Jurkat, Clone E6-1 (cell line): ENCODE data around the gene PFN1.

ENCODE experiments used
- DNase-seq: peaks from one replicate; pipeline ENCODE4 v3.0.0-alpha.2; 2011; ENCODE audit warnings: low read depth, low spot score
- H3K4me3 ChIP-seq: 2 replicates; pipeline ENCODE4 v1.5.1; 2011; ENCODE audit warnings: mild to moderate bottlenecking, low read length, control low read depth, moderate library complexity

Gene PFN1

DNA sequence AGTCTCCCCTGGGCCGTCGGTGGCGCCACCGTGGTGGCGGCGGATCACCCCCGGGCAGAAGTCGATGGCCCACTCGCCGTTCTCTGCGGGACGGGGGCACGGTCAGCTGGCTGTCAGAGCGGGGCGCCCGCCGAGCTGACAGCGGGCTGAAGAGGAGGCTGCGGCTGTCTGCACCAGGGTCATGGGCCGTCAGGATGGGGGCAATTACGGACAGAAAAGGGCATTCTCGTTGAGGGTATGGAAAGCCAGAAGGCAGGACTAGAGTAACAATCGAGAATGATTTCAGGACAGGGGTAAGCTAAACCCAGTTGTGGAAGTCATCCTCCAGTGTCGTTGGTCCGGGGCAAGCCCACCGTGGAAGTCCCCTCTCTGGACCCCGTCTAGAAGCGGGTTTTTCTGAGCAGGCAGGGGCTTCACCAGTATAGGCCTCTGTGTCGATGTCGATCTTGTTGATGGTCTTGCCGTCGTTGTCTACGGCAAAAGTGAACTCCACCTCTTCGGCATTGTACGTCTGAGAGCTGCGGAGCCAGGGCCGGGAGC is 47.2 kb downstream of the PFN1 start:
- H3K4me3 ChIP-seq = no peak overlapping the region
- no peak for DNase-seq

- no peak overlapping the region for H3K4me3 ChIP-seq
- DNase-seq = no peak
Measured at GRCh38 chr17:4900231-4901107, 47.9 kb downstream of the PFN1 start.

DNA sequence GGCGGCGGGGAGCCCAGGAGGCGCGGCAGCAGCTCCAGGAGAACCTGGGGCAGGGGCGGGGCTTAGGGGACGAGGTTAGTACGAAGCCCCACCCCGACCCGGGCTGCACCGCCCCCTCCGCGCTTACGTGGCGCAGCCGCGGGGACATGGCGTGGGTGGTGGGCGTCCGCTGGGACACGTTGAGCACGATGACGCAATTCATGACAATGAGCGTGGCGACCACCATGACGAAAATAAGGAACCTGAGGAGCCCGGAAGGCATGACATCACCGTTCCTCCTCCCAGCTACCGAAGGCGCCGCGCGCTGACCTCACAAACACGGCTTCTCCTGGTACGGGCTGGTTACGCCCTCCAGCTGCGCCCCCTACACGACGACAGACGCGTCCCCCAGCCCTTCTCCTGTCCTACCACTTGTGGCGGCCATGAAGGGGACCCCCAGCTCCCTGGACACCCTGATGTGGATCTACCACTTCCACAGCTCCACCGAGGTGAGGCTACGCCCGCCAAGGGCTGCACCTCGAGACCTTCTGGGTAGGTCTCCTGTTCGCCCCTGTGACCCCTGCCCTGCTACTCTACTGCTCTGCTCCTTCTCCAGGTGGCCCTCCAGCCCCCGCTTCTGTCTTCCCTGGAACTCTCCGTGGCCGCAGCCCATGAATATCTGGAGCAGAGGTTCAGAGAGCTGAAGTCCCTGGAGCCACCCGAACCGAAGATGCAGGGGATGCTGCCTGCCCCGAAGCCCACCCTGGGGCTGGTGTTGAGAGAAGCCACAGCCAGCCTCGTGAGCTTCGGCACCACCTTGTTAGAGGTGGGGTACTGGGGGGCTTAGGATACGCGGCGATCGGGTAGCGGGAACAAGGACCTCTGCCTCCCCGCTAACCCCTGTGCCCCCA is 48.7 kb downstream of the PFN1 start, which contains the start of gene C17orf107:
Gene C17orf107 (plus strand): TSS at position 196 of the 890 bp plus-strand sequence. CDS start 227 bp downstream, at position 423.
- no peak within 1 kb of the TSS for H3K4me3 ChIP-seq
- DNase-seq = no peak

GRCh38 chr17:4898927-4899326 is 49.4 kb downstream of the PFN1 start:
- no peak overlapping the region for H3K4me3 ChIP-seq
- no peak for DNase-seq

DNA sequence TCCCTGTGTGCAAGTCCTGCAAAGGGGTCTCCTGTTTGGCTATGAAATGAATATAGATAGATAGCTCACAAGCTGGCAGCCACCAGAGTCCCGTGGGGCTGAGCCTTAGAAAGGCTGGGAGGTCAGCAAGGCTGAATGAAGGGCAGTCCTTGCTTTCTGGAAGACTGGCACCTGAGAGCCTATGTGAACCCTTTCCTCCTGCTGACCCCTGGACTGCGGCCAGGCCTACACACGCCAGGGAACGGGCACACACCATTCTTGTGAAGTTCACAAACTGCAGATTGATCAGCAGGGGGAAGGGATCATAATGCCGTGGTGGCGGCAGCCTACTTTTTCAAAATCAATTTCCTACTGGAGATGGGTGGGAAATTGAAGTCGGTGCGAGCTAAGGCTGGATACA is 50.0 kb downstream of the PFN1 start:
- DNase-seq = no peak
- H3K4me3 ChIP-seq = no peak overlapping the region

- H3K4me3 ChIP-seq = no peak overlapping the region
Measured at GRCh38 chr17:4897785-4898184, 50.5 kb downstream of the PFN1 start.

DNA sequence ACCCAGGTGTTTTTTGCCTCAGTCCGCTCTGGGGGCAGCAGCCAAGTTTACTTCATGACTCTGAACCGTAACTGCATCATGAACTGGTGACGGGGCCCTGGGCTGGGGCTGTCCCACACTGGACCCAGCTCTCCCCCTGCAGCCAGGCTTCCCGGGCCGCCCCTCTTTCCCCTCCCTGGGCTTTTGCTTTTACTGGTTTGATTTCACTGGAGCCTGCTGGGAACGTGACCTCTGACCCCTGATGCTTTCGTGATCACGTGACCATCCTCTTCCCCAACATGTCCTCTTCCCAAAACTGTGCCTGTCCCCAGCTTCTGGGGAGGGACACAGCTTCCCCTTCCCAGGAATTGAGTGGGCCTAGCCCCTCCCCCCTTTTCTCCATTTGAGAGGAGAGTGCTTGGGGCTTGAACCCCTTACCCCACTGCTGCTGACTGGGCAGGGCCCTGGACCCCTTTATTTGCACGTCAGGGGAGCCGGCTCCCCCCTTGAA is 51.1 kb downstream of the PFN1 start:
- no peak overlapping the region for H3K4me3 ChIP-seq
- no peak for DNase-seq

More at GRCh38 chr17:4897785-4898184, 50.5 kb downstream of the PFN1 start:
- DNase-seq = no peak

GRCh38 chr17:4896332-4897197 is 51.8 kb downstream of the PFN1 start:
- DNase-seq = no peak

GRCh38 chr17:4895657-4896331 is 52.5 kb downstream of the PFN1 start:
- DNase-seq = no peak
- H3K4me3 ChIP-seq = no peak overlapping the region

More at GRCh38 chr17:4896332-4897197, 51.8 kb downstream of the PFN1 start:
- no peak overlapping the region for H3K4me3 ChIP-seq
